Caki2 (cell line): Measurements from ENCODE around the gene LRRC56. TPM values are rescaled to one million over a fixed set of nuclear protein-coding genes. Genes with fewer than 3 reads are reported as not detected.

ENCODE experiments used
- DNase-seq: peaks from one replicate; pipeline ENCODE4 v3.0.0-alpha.2; 2015; ENCODE audit warnings: low read depth
- in situ Hi-C: cut with HindIII; loops from 2 replicates; pipeline ENCODE4 v1.10.0; 2016; ENCODE audit warnings: low sequenced_read_pairs, low pct_unique_long_range_greater_than_20kb, mixed read lengths
- total RNA-seq: library from RNA; depleted of rRNA; stranded (reverse); fragments of >200 nt; shearing (Covaris generic); gene quantifications from 2 replicates; pipeline ENCODE4 v1.2.3, GENCODE V29; 2014; ENCODE audit warnings: low replicate concordance; rRNA removed

LRRC56 gene, protein sequence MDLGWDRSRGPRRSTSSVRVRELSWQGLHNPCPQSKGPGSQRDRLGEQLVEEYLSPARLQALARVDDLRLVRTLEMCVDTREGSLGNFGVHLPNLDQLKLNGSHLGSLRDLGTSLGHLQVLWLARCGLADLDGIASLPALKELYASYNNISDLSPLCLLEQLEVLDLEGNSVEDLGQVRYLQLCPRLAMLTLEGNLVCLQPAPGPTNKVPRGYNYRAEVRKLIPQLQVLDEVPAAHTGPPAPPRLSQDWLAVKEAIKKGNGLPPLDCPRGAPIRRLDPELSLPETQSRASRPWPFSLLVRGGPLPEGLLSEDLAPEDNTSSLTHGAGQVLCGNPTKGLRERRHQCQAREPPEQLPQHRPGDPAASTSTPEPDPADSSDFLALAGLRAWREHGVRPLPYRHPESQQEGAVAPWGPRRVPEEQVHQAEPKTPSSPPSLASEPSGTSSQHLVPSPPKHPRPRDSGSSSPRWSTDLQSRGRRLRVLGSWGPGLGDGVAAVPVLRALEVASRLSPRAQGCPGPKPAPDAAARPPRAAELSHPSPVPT
- total RNA-seq = 2.0 and 3.4 TPM in 2 replicates

DNA sequence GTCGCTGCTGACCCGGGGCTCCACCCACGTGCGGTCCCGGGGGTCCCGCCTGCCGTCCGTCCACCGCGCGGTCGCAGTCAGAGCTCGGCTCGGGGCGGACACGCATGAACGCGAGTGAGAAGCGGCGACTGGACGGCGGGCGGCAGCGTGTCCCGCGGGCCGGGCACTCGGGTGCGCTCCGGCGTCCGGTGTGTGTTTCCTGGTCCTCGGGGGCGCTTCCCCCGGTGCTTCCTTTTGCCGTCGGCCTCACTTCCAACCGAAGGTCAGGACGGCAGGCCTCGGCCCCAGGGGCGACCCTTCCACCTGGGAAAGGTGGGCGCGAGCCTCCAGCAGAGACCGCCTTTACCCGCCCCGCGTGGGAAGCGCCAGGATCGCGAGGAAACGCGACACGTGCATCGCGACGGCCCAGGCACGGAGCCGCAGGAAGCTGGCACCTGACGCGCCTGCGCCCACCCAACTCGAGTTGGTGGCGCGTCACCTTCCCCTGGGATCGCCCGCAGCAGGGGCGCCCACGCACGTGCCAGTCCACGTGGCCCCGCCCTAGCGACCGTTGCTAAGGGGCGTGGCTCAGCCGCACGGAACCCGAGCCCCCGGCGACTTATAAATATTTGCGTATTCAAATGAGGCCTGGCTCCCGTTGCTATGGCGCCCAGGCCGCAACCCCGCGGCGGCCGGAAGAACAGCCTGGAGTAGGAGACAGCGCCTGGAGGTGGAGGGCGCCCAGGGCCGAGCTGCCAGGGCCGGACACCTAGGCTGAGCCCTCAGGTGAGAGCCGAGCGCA is at the start of gene LRRC56:
Gene LRRC56, plus strand, starts transcription at position 687 of the 781 bp plus-strand sequence. CDS start 3,158 bp downstream, outside the sequence.
- in situ Hi-C loops = no loop called here
- peak; percentile 85 for DNase-seq

DNA sequence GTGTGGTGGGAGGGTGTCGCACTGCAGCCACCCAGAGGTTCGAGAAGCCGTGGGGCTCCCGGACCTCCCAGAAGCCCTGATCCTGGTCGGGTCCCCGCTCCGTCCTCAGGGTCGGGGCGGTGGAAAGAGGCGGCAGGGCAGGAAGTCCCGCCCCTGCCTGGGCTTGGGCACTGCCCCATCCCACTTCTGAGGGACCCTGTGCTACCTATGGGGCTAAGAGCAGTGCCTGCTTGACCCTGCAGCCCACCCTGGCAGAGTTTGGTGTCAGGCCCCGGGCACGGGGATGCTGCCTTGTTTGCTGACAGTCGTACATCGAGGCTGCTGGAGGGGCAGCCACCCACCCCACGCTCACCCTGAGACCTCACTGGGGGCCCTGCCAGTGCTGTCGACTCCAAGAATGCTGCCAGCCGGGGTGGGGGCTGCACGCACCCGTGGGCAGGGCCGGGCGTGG is 49.7 kb upstream of the LRRC56 start:
- in situ Hi-C loops = no loop called here
- DNase-seq = no peak

DNA sequence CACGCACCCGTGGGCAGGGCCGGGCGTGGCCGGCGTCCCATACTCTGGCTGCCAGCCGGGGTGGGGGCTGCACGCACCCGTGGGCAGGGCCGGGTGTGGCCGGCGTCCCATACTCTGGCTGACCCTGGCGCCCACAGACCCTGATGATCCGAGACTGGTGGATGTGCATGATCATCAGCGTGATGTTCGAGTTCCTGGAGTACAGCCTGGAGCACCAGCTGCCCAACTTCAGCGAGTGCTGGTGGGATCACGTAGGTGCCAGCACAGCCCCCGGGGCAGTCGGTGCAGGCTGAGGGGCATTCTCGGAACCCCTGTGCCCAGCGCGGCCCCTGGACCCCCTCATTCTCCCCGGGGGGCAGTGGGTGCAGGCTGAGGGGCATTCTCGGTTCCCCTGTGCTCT is 49.3 kb upstream of the LRRC56 start:
- in situ Hi-C loops = no loop called here
- no peak for DNase-seq

DNA sequence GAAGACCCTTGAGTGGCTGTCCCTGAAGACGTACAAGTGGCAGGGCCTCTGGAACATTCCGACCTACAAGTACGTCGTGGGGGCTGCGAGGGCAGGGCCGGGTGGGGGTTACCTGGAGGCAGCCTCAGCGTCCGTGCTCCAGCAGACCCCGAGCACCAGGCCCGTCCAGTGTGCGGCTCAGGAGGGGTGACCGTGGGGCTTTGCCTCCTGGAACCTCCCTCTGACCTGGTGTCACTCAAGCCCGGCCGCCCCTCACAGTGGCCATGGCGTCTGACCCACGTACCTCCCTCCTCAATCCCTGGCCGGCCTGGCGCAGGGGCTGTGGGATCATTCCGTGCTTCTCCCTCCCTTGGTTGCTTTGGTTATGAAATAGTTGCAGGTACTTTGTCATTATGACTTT is 48.7 kb upstream of the LRRC56 start:
- in situ Hi-C loops = no loop called here
- DNase-seq = no peak

DNA sequence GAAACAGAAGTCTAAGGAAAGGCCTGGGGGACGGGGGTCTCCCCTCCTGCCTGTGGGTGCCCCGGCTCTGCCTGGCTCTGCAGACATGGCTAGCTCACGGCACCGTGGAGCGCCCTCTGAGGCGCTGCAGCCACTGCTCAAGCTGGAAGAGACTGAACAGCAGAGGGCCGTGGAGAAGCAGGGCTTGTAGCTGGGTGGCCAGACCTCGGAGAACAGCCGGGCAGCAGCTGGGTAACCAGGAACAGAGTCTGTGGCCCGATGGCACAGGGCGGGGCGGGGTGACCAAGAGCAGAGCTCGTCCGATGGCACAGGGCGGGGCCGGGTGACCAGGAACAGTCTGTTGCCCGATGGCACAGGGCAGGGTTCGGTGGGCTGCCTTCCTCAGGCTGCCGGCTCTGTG is 48.3 kb upstream of the LRRC56 start:
- DNase-seq = no peak
- in situ Hi-C loops = no loop called here

DNA sequence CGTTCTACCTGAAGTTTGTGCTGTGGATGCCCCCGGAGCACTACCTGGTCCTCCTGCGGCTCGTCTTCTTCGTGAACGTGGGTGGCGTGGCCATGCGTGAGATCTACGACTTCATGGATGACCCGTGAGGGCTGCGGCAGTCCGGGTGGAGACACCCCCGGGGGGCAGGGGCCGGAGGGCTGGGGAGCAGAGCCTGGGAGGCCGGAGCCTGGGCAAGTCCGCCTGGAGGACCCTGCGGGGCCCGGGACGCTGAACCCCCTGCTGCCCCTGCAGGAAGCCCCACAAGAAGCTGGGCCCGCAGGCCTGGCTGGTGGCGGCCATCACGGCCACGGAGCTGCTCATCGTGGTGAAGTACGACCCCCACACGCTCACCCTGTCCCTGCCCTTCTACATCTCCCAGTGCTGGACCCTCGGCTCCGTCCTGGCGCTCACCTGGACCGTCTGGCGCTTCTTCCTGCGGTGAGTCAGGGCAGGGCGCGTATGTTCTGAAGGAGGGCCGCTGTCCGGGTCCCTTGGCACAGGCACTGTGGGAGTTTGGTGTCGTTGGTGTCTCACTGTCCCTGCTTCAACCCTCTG is 47.6 kb upstream of the LRRC56 start:
- in situ Hi-C loops = no loop called here
- DNase-seq = no peak

DNA sequence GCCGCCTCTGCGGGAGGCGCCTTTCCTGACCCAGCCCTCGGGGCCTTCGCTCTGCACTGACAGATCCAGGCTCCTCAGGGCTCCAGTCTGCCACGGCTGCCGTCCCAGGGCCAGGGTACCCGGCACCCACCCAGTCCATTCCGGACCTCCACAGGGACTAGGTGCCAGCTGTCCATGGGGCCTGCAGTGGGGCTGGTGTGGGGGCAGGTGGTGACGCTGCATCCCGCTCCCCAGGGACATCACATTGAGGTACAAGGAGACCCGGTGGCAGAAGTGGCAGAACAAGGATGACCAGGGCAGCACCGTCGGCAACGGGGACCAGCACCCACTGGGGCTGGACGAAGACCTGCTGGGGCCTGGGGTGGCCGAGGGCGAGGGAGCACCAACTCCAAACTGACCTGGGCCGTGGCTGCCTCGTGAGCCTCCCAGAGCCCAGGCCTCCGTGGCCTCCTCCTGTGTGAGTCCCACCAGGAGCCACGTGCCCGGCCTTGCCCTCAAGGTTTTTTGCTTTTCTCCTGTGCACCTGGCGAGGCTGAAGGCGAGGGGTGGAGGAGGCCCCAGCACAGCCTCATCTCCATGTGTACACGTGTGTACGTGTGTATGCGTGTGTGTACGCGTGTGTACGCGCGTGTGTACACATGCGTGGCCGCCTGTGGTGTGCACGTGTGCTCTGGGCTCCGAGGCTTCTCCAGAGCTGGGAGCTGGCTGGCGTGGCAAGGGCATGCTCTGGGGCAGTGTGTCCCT is 47.0 kb upstream of the LRRC56 start:
- no peak for DNase-seq
- in situ Hi-C loops = no loop called here

DNA sequence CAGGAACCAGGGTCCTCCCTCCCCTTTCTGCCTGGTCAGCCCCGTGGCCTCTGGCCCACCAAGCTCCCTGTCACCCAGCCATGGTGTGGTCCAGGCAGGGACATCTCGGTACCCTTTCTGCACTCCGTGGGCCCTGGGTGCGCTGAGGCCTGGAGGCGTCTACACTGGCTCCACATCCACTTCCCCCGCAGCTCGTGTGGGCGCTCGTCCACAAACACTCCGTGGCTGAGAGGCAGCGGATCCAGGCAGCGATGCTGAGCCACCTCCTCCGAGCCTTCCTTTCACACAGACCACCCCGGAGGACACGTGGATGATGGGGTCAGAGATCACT is 46.4 kb upstream of the LRRC56 start:
- in situ Hi-C loops = no loop called here
- DNase-seq = no peak

DNA sequence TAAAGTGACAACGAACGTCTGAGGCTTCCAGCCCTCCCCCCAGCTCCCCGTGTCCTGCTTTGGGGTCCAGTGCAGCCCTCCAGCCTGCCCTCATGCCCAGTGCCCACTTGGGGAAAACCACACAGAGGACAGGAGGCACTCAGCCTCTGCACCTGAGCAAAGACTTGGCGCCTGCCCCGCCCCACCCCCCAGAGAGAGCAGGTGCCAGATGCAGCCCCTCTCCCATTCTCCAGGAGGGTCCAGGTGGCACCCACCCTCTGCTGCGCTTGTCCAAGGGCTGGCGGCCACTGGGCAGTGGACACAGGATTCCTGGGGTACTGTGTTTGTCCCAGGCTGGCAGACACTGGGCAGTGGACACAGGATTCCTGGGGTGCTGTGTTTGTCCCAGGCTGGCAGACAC is 46.0 kb upstream of the LRRC56 start:
- in situ Hi-C loops = no loop called here

DNA sequence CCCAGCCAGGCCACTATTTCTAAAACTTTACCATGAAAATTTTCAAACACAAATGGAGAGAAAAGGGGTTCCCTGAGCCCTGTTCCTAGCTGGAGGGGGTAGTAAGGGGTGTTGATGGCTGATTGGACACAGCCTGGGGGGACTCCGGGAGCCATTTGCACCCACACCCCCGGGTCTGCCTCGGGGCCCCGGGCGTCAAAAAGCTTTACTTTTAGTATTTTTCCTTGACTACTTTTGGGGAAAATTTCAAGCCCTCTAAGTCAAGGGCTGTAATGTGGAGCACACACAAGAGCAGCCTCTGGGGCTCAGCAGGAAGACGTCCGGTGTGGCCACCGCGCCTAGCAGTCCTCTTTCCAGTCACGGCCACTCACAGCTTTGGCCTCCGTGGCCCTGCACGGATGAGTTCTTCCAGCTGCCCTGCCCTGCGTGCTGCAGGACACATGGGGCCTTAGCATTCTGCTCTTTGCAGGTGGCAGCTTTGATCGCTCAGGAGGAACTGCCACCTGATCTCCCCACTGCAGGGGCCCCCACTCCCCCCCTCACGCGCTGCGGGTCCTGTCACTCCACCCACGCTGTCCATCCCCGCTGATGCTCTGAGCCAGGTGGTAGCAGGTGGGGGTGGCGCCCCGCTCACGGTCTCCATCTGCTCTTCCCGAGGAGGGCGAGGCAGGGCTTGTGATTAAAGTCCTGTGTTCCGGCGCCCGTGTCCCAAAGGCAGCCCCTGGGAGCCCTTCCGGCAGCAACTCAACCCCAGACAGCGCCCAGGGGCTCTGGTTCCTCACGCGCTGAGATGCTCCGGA is 44.7 kb upstream of the LRRC56 start:
- peak; percentile 30 for DNase-seq

More for the DNA sequence above, 46.0 kb upstream of the LRRC56 start:
- no peak for DNase-seq

DNA sequence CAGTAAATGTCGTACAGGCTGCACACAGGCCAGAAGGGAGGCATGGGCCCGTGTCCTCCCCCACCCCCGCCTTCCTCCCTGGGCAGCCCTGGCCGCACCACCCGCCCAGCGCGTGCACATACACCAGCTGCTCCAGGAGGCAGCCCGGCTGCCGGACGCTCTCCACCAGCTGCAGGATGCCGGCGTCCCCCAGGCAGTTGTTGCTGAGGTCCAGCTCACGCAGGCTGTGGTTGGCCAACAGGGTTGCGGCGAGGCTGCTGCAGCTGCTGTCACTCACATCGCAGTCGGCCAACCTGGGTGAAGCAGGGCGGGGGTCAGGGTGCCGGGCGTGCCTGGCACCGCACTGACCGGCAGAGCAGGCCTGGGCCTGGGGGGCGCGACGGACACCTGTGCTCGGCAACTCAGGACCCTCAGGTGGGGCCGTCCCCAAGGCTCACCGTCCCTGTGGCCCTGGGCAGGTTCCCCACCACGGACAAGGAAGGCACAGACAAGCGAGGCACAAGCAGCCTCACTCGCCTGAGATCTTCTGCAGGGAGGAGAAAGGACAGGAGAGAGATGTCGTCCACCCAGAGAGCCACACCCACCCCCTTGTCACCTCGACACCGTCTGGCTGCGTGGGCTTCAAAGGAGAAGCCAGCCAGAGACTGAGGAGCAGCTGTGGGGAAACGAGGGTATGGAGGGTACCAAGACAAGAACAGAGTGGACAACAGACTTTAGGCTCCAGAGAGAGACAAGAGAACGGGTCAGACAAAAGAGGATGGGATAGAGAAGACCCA is 42.4 kb upstream of the LRRC56 start:
- in situ Hi-C loops = no loop called here
- no peak for DNase-seq

More for the DNA sequence above, 44.7 kb upstream of the LRRC56 start:
- in situ Hi-C loops = no loop called here

DNA sequence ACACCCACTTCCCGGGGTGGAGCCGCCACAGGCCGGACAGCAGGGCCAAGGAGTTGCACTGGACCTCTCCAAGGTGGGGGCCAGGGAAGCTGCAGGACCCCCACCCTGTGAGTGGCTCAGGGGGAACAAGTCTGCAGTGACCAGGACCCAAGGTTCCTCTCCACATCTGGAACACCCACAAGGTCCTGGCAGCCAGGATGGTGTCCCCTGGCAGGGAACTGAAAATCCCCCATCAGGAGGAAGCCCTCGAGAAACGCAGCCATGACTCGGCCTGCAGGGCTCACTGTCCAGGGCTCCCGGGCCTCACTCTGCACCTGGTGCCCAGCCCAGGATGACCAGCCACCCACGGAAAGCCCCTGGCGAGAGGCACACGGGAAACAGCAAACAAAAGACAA is 41.8 kb upstream of the LRRC56 start:
- in situ Hi-C loops = no loop called here
- no peak for DNase-seq

DNA sequence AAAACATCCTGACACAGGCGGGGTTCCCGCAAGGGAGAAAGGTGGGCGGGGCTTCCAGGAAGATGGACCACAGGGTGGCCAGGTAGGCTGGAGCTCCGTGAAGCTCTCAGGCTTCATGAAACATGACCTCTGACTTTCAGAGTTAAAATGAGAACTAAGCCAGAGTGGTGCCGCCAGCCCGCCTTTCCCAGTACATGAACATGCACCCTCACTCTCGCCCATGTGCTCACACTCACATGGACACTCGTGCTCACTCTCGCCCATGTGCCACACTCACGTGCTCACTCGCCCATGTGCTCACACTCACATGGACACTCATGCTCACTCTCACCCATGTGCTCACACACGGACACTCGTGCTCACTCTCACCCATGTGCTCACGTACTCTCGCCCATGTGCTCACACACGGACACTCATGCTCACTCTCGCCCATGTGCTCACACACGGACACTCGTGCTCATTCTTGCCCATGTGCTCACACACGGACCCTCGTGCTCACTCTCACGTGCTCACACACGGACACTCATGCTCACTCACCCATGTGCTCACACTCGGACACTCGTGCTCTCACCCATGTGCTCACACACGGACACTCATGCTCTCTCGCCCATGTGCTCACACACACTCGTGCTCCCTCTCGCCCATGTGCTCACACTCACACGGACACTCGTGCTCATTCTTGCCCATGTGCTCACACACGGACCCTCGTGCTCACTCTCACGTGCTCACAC is 40.3 kb upstream of the LRRC56 start:
- DNase-seq = no peak
- in situ Hi-C loops = no loop called here

DNA sequence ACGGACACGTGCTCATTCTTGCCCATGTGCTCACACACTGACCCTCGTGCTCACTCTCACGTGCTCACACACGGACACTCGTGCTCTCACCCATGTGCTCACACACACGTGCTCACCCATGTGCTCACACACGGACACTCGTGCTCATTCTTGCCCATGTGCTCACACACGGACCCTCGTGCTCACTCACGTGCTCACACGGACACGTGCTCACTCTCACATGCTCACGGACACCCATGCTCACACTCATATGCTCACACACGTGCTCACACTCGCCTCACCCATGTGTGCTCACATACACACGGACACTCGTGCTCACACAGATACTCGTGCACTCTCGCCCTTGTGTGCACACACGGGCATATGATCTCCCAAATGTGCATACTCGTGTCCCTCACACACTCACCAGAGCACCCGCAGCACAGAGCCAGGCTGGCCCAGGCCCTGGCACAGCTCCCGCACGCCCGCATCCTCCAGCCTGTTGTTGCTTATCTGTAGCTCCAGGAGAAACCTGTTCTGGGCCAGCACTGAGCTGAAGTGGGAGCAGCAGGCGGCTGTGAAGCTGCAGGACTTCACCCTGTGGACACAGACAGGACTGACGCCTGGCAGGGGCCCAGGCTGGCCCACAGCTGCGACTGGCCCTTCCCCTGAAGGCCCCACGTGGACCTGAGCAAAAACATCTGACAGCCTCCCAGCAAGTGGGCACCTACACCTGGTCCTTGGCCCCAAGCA is 39.6 kb upstream of the LRRC56 start:
- DNase-seq = no peak
- in situ Hi-C loops = no loop called here

DNA sequence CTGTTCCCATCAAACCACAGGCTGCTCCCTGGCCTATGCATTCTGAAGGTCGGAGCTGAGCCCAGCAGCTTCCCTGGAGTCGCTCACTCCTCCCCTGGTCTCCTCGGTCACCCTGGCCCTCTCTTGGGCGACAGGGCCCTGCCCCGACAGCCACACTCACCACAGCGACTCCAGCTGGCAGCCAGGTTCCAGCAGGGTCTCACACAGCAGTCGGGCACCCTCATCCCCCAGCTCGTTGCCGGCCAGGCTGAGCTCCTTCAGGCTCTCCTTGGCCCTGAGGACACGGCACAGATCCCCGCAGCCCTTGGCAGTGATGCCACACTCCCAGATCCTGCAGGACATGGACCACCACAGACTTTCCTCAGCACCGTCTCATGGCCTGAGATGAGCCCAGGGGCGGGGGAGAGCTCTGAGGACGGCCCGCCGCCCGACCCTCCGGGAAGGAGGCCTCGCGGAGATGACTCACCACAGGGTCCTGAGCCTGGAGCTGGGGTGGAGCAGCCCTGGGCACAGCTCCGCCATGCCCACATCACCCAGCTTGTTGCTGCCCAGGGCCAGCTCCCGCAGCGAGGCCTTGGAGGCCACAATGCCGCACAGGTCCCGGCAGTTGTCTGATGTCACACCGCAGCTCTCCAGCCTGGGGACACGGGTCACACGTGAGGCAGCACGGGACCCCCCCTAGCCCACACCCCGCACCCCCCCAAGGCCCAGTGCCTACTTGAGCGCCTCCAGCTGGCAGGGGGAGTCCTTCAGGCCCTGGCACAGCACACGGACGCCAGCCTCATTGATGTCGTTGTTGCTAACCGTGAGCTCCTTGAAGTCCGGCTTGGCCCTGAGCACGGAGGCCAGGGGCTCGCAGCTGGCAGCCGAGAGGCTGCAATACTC is 38.8 kb upstream of the LRRC56 start:
- DNase-seq = no peak
- in situ Hi-C loops = no loop called here
